A549 treated with AZD2906 at 1 μM for 4 hours (cell line): ENCODE results near the gene TUBA8. TPM values are rescaled to one million over a fixed set of nuclear protein-coding genes. Genes with fewer than 3 reads are reported as not detected.

Source experiments
- total RNA-seq: library from RNA; stranded (reverse); fragments of 200-300 nt; extraction: Qiagen RNA extraction; gene quantifications from 5 replicates; pipeline ENCODE4 v1.2.3, GENCODE V29; 2022

TUBA8 gene
- 0.51 to 0.82 TPM (median 0.75 TPM) in 5 replicates for total RNA-seq

GRCh38 chr22:18110194-18110953 lies at the start of gene TUBA8:
Gene TUBA8 (plus strand): TSS chr22:18110809. CDS start chr22:18110866, 57 bp downstream.

GRCh38 chr22:18077639-18078328 lies 32.8 kb upstream of the TUBA8 start, which contains the start of gene PEX26:
Gene PEX26 (plus strand): TSS chr22:18077990. CDS start chr22:18078377, 387 bp downstream.

Other genes starting within 250 kb of the TUBA8 start
- gene MICAL3, start 86.2 kb upstream of the TUBA8 start, total RNA-seq, result 29.8 to 44.8 TPM (median 36.4 TPM) in 5 replicates
- 8.4 to 11.2 TPM (median 9.9 TPM) in 5 replicates for gene PEX26, start 32.8 kb upstream of the TUBA8 start, total RNA-seq
- 5.9 to 6.3 TPM (median 6.1 TPM) in 5 replicates for gene USP18, start 39.4 kb downstream of the TUBA8 start, total RNA-seq